HFF-Myc (cell line): ENCODE measurements around the gene GAGE10.
"Not testable (repeated sequence)": the region's sequence is repeated elsewhere in the genome, so short reads cannot be mapped to it uniquely, and the experiment has no call there.

Experiments used
- DNase-seq: peaks from one replicate; pipeline ENCODE4 v3.0.0-alpha.2; 2011; ENCODE audit warnings: low read depth; ENCODE audit errors: extremely low read depth
- H3K4me3 ChIP-seq: replicated peaks from 2 replicates; pipeline ENCODE4 v1.5.1; 2011; ENCODE audit warnings: low read depth, mild to moderate bottlenecking, control low read depth, low read length
- TF ChIP-seq, protein P1 (sequence below): IDR thresholded peaks from 2 replicates; pipeline ENCODE4 v1.5.1; 2012; ENCODE audit warnings: mild to moderate bottlenecking, low read depth, low read length, control low read depth; ENCODE audit errors: missing control alignments

GAGE10 gene

DNA sequence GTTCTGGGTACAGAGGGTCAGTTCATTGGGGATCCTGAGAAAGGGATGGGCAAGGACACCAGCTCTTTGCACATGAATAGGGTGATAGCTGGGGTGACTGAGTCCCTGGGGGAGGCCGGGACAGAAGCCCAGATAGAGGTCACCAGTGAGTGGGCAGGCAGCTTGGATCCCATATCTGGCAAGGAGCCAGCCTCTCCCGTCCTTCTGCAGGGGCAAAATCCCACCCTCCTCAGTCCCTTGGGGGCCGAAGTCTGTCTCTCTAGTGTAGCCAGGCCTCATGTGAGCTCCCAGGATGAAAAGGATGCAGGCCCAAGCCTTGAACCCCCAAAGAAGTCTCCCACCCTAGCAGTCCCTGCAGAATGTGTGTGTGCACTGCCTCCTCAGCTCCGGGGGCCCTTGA, 16.9 kb upstream of the GAGE10 start:
- DNase-seq, result no peak
- TF ChIP-seq, protein P1, sequence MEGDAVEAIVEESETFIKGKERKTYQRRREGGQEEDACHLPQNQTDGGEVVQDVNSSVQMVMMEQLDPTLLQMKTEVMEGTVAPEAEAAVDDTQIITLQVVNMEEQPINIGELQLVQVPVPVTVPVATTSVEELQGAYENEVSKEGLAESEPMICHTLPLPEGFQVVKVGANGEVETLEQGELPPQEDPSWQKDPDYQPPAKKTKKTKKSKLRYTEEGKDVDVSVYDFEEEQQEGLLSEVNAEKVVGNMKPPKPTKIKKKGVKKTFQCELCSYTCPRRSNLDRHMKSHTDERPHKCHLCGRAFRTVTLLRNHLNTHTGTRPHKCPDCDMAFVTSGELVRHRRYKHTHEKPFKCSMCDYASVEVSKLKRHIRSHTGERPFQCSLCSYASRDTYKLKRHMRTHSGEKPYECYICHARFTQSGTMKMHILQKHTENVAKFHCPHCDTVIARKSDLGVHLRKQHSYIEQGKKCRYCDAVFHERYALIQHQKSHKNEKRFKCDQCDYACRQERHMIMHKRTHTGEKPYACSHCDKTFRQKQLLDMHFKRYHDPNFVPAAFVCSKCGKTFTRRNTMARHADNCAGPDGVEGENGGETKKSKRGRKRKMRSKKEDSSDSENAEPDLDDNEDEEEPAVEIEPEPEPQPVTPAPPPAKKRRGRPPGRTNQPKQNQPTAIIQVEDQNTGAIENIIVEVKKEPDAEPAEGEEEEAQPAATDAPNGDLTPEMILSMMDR, result no peak

DNA sequence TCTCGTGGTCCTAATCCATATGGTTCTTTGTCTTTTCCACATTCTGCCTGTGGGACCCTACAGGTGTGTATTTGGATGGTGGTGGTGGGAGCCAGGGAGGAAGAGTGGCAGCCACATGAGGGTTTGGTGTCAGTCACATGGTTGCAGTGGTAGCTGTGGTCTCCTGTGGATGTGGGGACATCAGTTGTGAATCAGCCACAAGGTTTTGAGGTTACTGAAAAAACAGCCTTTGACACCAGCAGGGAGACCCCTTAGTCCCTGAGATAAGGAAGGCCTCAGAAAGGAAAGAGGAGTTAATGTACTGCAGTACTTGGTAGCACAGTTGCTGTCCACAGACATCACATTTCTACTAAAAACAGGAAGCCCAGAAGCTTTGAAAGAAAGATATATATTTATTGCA, 15.8 kb upstream of the GAGE10 start:
- no peak overlapping the region for H3K4me3 ChIP-seq
- TF ChIP-seq, protein P1, result no peak
- DNase-seq, result no peak

More for the DNA sequence above, 16.9 kb upstream of the GAGE10 start:
- no peak overlapping the region for H3K4me3 ChIP-seq

DNA sequence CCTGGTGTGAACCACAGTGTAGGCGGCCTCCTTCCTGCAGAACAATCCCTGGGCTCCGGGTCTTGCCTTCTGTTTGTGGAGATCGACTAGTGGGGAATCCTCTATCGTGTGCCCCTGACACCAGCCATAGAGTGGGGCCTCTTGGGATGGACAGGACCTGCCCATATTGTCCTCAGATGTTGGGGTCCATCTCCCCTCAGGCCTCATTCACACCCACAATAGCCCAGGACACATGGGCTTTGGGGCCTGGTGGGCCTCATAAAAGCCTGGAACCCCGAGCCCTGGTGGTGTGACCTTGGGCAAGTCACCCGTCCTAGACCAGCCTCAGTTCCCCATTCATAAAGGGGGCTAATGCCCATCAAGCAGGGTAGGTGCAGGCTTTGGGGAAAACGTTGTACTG, 13.2 kb upstream of the GAGE10 start:
- no peak for DNase-seq
- H3K4me3 ChIP-seq, result no peak overlapping the region
- TF ChIP-seq, protein P1, result no peak

DNA sequence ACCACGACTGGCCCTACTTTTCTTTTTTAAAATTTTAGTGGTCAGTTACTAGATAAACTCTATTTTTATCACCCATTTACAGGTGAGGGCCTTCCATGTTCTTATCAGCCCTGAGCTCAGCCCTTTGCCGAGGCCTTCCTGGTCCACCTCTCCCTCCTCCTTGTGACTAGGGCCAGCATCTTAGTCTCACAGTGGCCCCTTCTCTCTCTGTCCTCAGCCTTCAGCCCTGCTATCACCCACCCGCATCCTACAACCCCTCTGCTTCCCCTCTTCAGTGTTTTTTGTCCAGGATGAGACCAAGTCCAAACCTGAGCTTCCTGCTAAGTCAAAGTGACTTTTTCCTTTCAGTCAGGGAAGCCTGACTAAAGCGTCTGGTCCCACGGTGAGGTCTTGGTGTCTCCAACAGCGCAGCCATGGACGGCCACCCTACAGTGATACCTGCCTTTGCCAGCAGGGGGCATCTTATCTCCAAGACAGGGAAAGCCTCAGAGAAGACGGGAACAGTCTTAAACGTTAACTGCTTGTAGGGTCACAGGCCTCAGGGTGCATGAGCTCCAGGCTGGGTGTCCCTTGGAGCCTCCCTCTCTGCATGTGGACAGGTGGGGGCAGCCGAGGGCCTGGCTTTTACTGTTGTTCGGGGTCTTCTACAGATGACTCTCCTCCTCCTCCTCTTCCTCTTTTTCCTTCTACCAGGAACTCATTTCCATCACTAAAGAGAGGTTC, 11.7 kb upstream of the GAGE10 start:
- DNase-seq, result peak; percentile 15
- TF ChIP-seq, protein P1, result peak; percentile 66
- no peak overlapping the region for H3K4me3 ChIP-seq

DNA sequence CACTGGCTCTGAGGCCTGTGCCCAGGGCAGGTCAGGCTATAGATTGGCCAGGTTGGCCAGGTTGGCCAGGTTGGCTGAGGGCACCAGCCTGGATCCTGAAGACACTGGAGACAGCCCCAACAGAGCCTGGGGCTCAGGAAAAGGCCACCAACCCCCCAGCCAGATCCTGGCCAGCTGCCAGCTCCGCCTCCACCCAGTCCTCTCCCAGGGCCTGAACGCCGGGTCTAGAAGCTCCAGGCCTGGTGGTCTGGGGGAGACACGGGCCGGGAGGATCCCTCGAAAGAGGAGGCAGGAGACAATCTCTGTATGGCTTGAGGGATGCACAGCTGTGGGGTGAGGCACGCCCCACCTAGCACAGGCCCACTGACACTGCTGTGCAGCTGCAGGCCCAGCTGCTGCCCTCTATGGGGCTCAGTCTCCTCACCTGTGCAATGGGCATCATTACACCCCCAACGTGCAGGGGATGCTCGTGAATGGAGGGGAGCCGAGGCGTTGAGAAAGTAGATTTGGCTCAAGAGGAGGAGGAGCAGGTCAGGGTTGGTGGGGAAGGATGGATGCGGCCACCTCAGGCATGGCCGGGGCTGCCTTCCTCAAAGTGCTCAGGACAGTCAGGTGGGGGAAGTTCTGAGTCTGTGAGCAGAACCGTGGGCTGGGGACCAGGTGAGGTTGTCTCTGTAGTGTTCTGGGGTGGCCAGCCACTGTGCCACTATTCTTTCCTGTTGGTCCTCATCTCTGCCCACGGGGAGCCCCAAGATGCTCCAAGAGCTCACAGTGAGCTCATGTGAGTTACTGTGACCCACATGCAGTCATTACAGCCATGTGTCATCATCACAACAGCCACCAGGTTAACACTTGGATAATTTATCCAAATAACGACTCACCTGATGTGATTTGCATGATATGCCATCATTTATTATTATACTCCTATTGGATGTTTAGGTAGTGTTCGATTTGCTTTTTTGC, 10.8 kb upstream of the GAGE10 start:
- H3K4me3 ChIP-seq, result no peak overlapping the region
- TF ChIP-seq, protein P1, result no peak
- DNase-seq, result no peak

DNA sequence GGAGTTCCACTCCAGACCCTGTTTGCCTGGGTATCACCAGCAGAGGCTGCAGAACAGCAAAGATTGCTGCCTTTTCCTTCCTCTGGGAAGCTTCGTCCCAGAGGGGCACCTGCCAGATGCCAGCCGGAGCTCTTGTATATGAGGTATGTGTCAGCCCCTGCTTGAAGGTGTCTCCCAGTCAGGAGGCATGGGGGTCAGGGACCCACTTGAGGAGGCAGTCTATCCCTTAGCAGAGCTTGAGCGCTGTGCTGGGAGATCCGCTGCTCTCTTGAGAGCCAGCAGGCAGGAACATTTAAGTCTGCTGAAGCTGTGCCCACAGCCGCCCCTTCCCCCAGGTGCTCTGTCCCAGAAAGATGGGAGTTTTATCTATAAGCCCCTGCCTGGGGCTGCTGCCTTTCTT, 4.2 kb upstream of the GAGE10 start:
- not testable (repeated sequence) for H3K4me3 ChIP-seq, DNase-seq

DNA sequence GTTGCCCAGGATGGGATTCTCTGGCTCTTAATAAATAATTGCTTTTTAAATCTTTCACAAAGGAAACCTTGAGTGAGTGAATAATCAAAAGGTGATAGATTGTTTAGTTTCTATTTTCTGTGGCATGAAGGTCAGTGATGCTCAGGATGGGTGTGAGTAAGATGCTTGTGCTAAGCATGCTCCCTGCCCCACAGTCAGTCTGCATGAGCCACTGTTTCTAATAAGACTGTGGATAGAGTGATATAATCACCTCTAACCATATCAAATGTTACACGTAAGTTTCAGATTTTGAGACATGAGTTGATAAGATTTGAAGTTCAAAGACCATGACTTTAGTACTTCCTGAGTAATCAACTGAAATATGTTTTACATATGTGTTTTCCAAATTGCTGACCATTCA, 2.7 kb upstream of the GAGE10 start:
- TF ChIP-seq, protein P1, result no peak
- H3K4me3 ChIP-seq, result no peak overlapping the region
- no peak for DNase-seq

DNA sequence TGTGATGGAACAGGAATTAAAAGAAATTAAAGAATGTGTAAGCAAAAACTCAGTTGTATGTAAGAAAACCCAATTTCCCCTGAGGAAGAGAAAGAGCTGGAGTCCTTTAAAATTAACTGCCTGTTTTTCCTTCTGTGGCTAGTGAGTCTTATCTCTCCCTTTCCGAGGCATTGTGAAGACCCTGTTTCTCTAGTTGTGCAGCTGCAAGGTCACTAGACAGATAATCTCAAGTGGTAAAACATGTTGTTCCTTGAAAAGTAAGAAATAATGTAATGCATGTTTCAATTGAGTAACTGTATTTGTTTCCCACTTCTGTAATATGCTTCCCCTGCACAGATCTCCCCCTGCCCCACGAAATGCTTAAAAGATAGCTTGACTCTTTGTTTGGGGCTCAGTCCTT, 4.3 kb downstream of the GAGE10 start:
- DNase-seq, H3K4me3 ChIP-seq: not testable (repeated sequence)
